Measurements from ENCODE around the gene POMT1. TPM values are rescaled to one million over a fixed set of nuclear protein-coding genes. Genes with fewer than 3 reads are reported as not detected.

POMT1 gene
- total RNA-seq, 1 experiment from 2014 or later: 58.0 TPM

DNA sequence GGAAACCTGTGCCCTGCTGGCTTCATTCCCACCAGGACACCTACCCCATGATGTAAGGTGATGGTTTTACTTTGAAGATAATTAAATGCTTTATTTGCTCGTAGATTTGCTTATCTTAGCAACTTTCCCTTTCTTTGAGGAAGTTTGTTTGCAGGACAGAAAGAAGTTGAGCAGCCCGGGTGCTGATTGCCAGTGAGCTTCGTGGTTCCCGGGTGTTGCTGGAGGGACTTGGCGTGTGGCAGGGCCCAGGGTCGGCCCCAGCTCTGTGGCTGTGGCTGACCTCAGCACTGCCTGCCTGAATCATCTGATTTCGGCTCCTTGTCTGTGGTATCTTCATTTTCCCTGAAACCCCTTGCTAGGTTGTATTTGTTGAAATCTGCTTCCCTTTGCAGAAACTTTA, 8.7 kb downstream of the POMT1 start:
- CTCF ChIA-PET: no interaction called here
- Histone ChIP-seq H3K36me3 (ENCODE audit: control insufficient read depth, insufficient read depth, low read length) (no peaks in the 10 kb centered on the region), H3K9me3 (ENCODE audit: control insufficient read depth, insufficient read depth, low read depth, low read length) (no peaks in the 10 kb centered on the region), H3K27ac (ENCODE audit: low read length) (no peak overlapping the region), H3K4me3 (ENCODE audit: low read depth in 2 of 2, low read length in 2 of 2) (no peak overlapping the region), H3K27me3 (ENCODE audit: control insufficient read depth, insufficient read depth, low read length) (no peaks in the 10 kb centered on the region), H3K4me1 (ENCODE audit: control insufficient read depth, insufficient read depth, low read length) (no peaks in the 10 kb centered on the region)
- in situ Hi-C loops (cut with HindIII; ENCODE audit: low pct_unique_long_range_greater_than_20kb, low sequenced_read_pairs) (no loop called here), intact Hi-C loops (cut with micrococcal nuclease; ENCODE audit: unreplicated experiment) (no loop called here)
- DNase-seq (ENCODE audit: low read depth, low spot score) (no peak), ATAC-seq (no peak)
- POLR2A ChIA-PET: no interaction called here
- BruUV-seq (replicated peaks): no TSS peak
- TF ChIP-seq POLR2AphosphoS5 (IDR thresholded peaks at IDR 0.05; ENCODE audit: low read depth, low read length) (no peak), REST (IDR thresholded peaks at IDR 0.05; ENCODE audit: insufficient read depth in 1 of 2, low read depth in 2 of 2, low read length in 1 of 2) (no peak), TCF7L2 (IDR thresholded peaks at IDR 0.05; ENCODE audit: low read depth, low read length) (no peak), SIN3A (IDR thresholded peaks at IDR 0.05; ENCODE audit: borderline replicate concordance, insufficient read depth, low read depth, low read length) (no peak)
- TF ChIP-seq, protein P1, sequence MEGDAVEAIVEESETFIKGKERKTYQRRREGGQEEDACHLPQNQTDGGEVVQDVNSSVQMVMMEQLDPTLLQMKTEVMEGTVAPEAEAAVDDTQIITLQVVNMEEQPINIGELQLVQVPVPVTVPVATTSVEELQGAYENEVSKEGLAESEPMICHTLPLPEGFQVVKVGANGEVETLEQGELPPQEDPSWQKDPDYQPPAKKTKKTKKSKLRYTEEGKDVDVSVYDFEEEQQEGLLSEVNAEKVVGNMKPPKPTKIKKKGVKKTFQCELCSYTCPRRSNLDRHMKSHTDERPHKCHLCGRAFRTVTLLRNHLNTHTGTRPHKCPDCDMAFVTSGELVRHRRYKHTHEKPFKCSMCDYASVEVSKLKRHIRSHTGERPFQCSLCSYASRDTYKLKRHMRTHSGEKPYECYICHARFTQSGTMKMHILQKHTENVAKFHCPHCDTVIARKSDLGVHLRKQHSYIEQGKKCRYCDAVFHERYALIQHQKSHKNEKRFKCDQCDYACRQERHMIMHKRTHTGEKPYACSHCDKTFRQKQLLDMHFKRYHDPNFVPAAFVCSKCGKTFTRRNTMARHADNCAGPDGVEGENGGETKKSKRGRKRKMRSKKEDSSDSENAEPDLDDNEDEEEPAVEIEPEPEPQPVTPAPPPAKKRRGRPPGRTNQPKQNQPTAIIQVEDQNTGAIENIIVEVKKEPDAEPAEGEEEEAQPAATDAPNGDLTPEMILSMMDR (IDR thresholded peaks at IDR 0.05): no peak

- POLR2A ChIA-PET: no interaction called here
- Histone ChIP-seq H3K36me3 (ENCODE audit: control insufficient read depth, insufficient read depth, low read length) (no peaks in the 10 kb centered on the region), H3K4me3 (ENCODE audit: low read depth in 2 of 2, low read length in 2 of 2) (no peak overlapping the region), H3K27me3 (ENCODE audit: control insufficient read depth, insufficient read depth, low read length) (no peaks in the 10 kb centered on the region), H3K9me3 (ENCODE audit: control insufficient read depth, insufficient read depth, low read depth, low read length) (no peaks in the 10 kb centered on the region), H3K4me1 (ENCODE audit: control insufficient read depth, insufficient read depth, low read length) (no peaks in the 10 kb centered on the region), H3K27ac (ENCODE audit: low read length) (no peak overlapping the region)
- DNase-seq (ENCODE audit: low read depth, low spot score): no peak
- intact Hi-C loops (cut with micrococcal nuclease; ENCODE audit: unreplicated experiment): no loop called here
- in situ Hi-C loops (cut with HindIII; ENCODE audit: low pct_unique_long_range_greater_than_20kb, low sequenced_read_pairs): no loop called here
- ATAC-seq: no peak
- TF ChIP-seq TCF7L2 (IDR thresholded peaks at IDR 0.05; ENCODE audit: low read depth, low read length) (no peak), REST (IDR thresholded peaks at IDR 0.05; ENCODE audit: insufficient read depth in 1 of 2, low read depth in 2 of 2, low read length in 1 of 2) (no peak)
- TF ChIP-seq, protein P1 (IDR thresholded peaks at IDR 0.05): no peak
- BruUV-seq (replicated peaks): no TSS peak
- CTCF ChIA-PET: no interaction called here
Observed at GRCh38 chr9:131511880-131512279, 9.2 kb downstream of the POMT1 start.
